Measurements from ENCODE around the gene MOV10L1.

Gene MOV10L1

GRCh38 chr22:50192436-50193204 lies 102.8 kb downstream of the MOV10L1 start:
- H3K4me2 ChIP-seq (ENCODE audit: low read length), result peak overlapping the region; percentile 82
- peak overlapping the region; percentile 75 for H3K4me3 ChIP-seq (ENCODE audit: low read length)
- H4K20me1 ChIP-seq (ENCODE audit: insufficient read depth, low read length), result peaks cover 7% of the 10 kb centered on the region
- H3K27ac ChIP-seq (ENCODE audit: low read length), result peak overlapping the region; percentile 99
- H3K9me3 ChIP-seq (ENCODE audit: insufficient read depth, low read length), result peaks cover 12% of the 10 kb centered on the region; the same call in 1 of the 2 replicates
- peaks cover 58% of the 10 kb centered on the region for H3K4me1 ChIP-seq (ENCODE audit: low read length)
- no peaks in the 10 kb centered on the region for H3K27me3 ChIP-seq (ENCODE audit: low read depth, low read length)
- peaks cover 43% of the 10 kb centered on the region for H3K79me2 ChIP-seq (ENCODE audit: low read length)
- no peak for TF ChIP-seq EZH2phosphoT487 (IDR thresholded peaks at IDR 0.05; ENCODE audit: low read depth)
- TF ChIP-seq CTCF (IDR thresholded peaks at IDR 0.05; ENCODE audit: low read depth, low read length), result no peak
- peaks cover 13% of the 10 kb centered on the region for H3K36me3 ChIP-seq (replicated peaks; ENCODE audit: low read depth, low read length)
- peak overlapping the region; percentile 76 for H3K9ac ChIP-seq (ENCODE audit: low read length)
- H2AFZ ChIP-seq (ENCODE audit: low read depth, low read length), result no peak overlapping the region

GRCh38 chr22:50193621-50194020 lies 103.8 kb downstream of the MOV10L1 start:
- Histone ChIP-seq H3K9ac (ENCODE audit: low read length) (no peak overlapping the region), H4K20me1 (ENCODE audit: insufficient read depth, low read length) (peaks cover 7% of the 10 kb centered on the region), H3K4me2 (ENCODE audit: low read length) (no peak overlapping the region), H3K79me2 (ENCODE audit: low read length) (peaks cover 34% of the 10 kb centered on the region), H3K27me3 (ENCODE audit: low read depth, low read length) (no peaks in the 10 kb centered on the region), H3K4me1 (ENCODE audit: low read length) (peaks cover 58% of the 10 kb centered on the region), H3K9me3 (ENCODE audit: insufficient read depth, low read length) (peaks cover 12% of the 10 kb centered on the region; the same call in 1 of the 2 replicates), H3K4me3 (ENCODE audit: low read length) (no peak overlapping the region), H3K36me3 (replicated peaks; ENCODE audit: low read depth, low read length) (peaks cover 13% of the 10 kb centered on the region), H3K27ac (ENCODE audit: low read length) (no peak overlapping the region), H2AFZ (ENCODE audit: low read depth, low read length) (no peak overlapping the region)
- TF ChIP-seq CTCF (IDR thresholded peaks at IDR 0.05; ENCODE audit: low read depth, low read length), result no peak

- Histone ChIP-seq H3K4me1 (ENCODE audit: low read length) (peaks cover 55% of the 10 kb centered on the region), H2AFZ (ENCODE audit: low read depth, low read length) (no peak overlapping the region), H4K20me1 (ENCODE audit: insufficient read depth, low read length) (peaks cover 6% of the 10 kb centered on the region), H3K36me3 (replicated peaks; ENCODE audit: low read depth, low read length) (peaks cover 13% of the 10 kb centered on the region), H3K4me3 (ENCODE audit: low read length) (no peak overlapping the region), H3K27ac (ENCODE audit: low read length) (no peak overlapping the region), H3K9me3 (ENCODE audit: insufficient read depth, low read length) (peaks cover 12% of the 10 kb centered on the region; the same call in 1 of the 2 replicates), H3K9ac (ENCODE audit: low read length) (no peak overlapping the region), H3K27me3 (ENCODE audit: low read depth, low read length) (no peaks in the 10 kb centered on the region), H3K79me2 (ENCODE audit: low read length) (peaks cover 28% of the 10 kb centered on the region), H3K4me2 (ENCODE audit: low read length) (peak overlapping the region; percentile 24)
- TF ChIP-seq EZH2phosphoT487 (IDR thresholded peaks at IDR 0.05; ENCODE audit: low read depth) (no peak), CTCF (IDR thresholded peaks at IDR 0.05; ENCODE audit: low read depth, low read length) (no peak)
Observed at GRCh38 chr22:50194037-50194805, 104.4 kb downstream of the MOV10L1 start.

GRCh38 chr22:50196256-50196655 lies 106.5 kb downstream of the MOV10L1 start:
- peaks cover 36% of the 10 kb centered on the region for H3K4me1 ChIP-seq (ENCODE audit: low read length)
- TF ChIP-seq EZH2phosphoT487 (IDR thresholded peaks at IDR 0.05; ENCODE audit: low read depth), result no peak
- peaks cover 9% of the 10 kb centered on the region; the same call in 1 of the 2 replicates for H3K9me3 ChIP-seq (ENCODE audit: insufficient read depth, low read length)

More at GRCh38 chr22:50196256-50196655, 106.5 kb downstream of the MOV10L1 start:
- H3K4me2 ChIP-seq (ENCODE audit: low read length), result no peak overlapping the region
- no peaks in the 10 kb centered on the region for H3K27me3 ChIP-seq (ENCODE audit: low read depth, low read length)
- no peaks in the 10 kb centered on the region for H4K20me1 ChIP-seq (ENCODE audit: insufficient read depth, low read length)
- H3K4me3 ChIP-seq (ENCODE audit: low read length), result no peak overlapping the region
- no peak overlapping the region for H3K9ac ChIP-seq (ENCODE audit: low read length)
- peaks cover 21% of the 10 kb centered on the region for H3K79me2 ChIP-seq (ENCODE audit: low read length)
- no peak overlapping the region for H2AFZ ChIP-seq (ENCODE audit: low read depth, low read length)
- peaks cover 13% of the 10 kb centered on the region for H3K36me3 ChIP-seq (replicated peaks; ENCODE audit: low read depth, low read length)
- H3K27ac ChIP-seq (ENCODE audit: low read length), result no peak overlapping the region
